HG03108 (cell line): ENCODE results near the gene BMAL1.
"Not testable (repeated sequence)": the region's sequence is repeated elsewhere in the genome, so short reads cannot be mapped to it uniquely, and the experiment has no call there.

Source experiments
- ATAC-seq: cut with Tn5 transposase; IDR thresholded peaks from one replicate; pipeline ENCODE4 v1.9.1; 2021; ENCODE audit warnings: moderate library complexity; ENCODE audit not compliant: unreplicated experiment

BMAL1 gene

DNA sequence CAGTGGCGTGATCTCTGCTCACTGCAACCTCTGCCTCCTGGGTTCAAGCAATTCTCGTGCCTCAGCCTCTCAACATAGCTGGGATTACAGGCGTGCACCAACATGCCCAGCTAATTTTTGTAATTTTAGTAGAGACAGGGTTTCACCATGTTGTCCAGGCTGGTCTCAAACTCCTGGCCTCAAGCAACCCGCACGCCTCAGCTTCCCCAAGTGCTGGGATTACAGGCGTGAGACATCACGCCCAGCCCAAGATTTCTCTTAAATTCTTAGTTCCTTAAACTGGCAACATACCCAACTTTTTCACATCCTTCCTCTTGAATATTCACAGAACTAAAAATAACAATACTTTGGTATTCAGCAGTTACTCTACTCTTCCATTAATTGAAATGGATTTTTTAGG, 159.2 kb downstream of the BMAL1 start:
- not testable (repeated sequence) for ATAC-seq
